NT2/D1 (cell line): ENCODE results near the gene DIS3L2.

ENCODE experiments used
- SUZ12 ChIP-seq: IDR thresholded peaks from 2 replicates; pipeline ENCODE4 v1.6.1; 2011; ENCODE audit not compliant: insufficient read length, insufficient read depth; ENCODE audit errors: extremely low read depth
- YY1 ChIP-seq: IDR thresholded peaks from 2 replicates; pipeline ENCODE4 v1.6.1; 2011; ENCODE audit not compliant: insufficient read length, insufficient read depth

DNA sequence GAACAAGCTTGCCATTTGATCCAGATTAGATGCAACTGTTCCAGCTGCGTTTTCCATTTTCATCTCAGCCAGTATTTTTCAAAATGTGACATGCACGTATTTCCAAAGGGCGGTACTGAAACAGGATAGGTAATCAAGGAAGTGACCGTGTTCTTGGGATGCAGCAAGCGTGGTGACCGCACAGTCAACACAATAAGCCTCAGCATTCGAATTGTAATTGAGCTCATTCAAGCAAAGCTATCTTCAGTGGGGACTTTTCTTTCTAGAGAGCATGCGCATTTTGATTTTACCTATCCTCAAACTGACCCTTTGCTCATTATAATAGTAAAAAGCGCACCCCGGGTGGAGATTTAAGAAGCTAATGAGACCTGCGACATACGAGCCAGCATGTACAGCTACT, 413.7 kb downstream of the DIS3L2 start:
- TF ChIP-seq YY1: no peak
- TF ChIP-seq SUZ12: no peak
